ENCODE measurements around the gene GJA1. TPM values are rescaled to one million over a fixed set of nuclear protein-coding genes. Genes with fewer than 3 reads are reported as not detected.

The GJA1 gene
- total and polyA plus RNA-seq, 12 donors = 49.2 to 404 (median 272) TPM

DNA sequence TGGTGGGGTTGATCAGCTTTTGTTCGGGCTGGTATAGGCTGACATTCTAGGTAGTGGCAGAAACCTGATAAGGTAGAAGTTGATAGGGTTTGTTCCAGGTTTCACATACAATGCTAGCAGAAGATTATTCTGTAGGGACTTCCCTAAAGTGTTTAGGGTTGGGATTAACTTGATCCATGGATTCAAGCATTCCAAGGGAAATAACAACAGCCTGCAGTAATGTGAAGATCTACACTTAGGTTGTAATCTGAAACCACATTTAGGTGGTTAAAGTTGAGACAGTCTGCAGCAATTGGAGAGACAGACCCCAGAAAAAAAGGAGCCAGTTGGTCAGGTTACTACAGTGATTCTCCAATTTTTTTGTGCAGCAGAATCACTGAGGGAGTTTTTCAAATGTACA lies 56.1 kb downstream of the GJA1 start:
- DNase-seq (no peak), ATAC-seq (no peak)
- Histone ChIP-seq H3K36me3 (no peaks in the 10 kb centered on the region), H3K4me1 (no peaks in the 10 kb centered on the region), H3K27ac (no peak overlapping the region), H3K9me3 (no peaks in the 10 kb centered on the region), H3K4me3 (no peak overlapping the region), H3K27me3 (no peaks in the 10 kb centered on the region)
- TF ChIP-seq CTCF (IDR thresholded peaks at IDR 0.05) = no peak
- intact Hi-C loops (cut with DNase I) = no loop called here
- 84 to 87% methylated on average over 1 of the region's 1 CpG for WGBS, 2 donors

DNA sequence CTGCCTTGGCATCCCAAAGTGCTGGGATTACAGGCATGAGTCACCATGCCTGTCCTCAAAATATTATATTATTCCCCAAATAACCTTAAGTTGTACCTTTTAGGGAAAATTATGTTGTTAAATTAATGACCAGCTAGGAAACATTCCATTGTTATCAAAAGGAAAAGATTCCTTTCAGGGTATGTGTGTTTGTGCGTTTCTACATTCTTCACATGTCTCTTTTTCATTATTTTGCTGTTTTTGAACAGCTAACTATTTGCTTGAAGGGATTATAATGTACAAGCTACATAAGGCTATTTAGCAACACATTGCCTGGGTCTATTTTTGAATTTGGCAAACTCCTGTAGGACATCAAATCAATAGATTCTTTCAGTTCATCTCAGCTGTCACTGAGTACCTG lies 57.1 kb downstream of the GJA1 start:
- Histone ChIP-seq H3K9me3 (no peaks in the 10 kb centered on the region), H3K4me3 (no peak overlapping the region), H3K4me1 (no peaks in the 10 kb centered on the region), H3K36me3 (no peaks in the 10 kb centered on the region), H3K27me3 (no peaks in the 10 kb centered on the region), H3K27ac (no peak overlapping the region)
- no peak for TF ChIP-seq CTCF (IDR thresholded peaks at IDR 0.05)
- WGBS, 2 donors = 70 to 74% methylated on average over 1 of the region's 1 CpG
- DNase-seq = no peak
- ATAC-seq = no peak
- intact Hi-C loops (cut with DNase I) = no loop called here

DNA sequence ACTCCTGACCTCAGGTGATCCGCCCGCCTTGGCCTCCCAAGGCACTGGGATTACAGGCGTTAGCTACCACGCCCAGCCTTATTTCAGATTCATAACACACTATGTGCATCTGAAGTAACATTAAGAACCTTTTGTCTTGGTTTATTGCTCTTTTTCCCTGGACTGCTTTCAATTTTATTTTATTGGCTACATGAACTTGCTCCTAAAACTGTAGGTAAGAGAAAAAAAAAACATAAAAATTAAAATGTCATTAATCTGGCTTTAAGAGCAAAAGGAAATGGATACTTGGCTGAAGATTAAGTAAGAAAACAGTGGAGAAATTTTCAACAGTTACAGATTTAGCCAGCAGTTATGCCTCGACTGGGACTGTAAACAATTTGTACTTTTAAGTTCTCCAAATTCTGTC lies 62.5 kb downstream of the GJA1 start:
- TF ChIP-seq CTCF (IDR thresholded peaks at IDR 0.05) = no peak
- H3K27ac ChIP-seq = no peak overlapping the region
- no peaks in the 10 kb centered on the region for H3K27me3 ChIP-seq
- H3K36me3 ChIP-seq = no peaks in the 10 kb centered on the region
- no peaks in the 10 kb centered on the region for H3K9me3 ChIP-seq
- H3K4me3 ChIP-seq = no peak overlapping the region
- DNase-seq = no peak
- no peak for ATAC-seq
- H3K4me1 ChIP-seq = peaks cover 0 to 4% (median 0%) of the 10 kb centered on the region in 9 donors
- WGBS, 2 donors = 82 to 87% methylated on average over 5 of the region's 5 CpGs
- intact Hi-C loops (cut with DNase I) = no loop called here

- intact Hi-C loops (cut with DNase I) = no loop called here
- H3K27ac ChIP-seq = no peak overlapping the region
- no peak for ATAC-seq
These were observed 63.2 kb downstream of the GJA1 start for GRCh38 chr6:121498481-121499276.

More at GRCh38 chr6:121498481-121499276, 63.2 kb downstream of the GJA1 start:
- DNase-seq = no peak
- no peaks in the 10 kb centered on the region for H3K27me3 ChIP-seq
- no peak overlapping the region for H3K4me3 ChIP-seq
- peaks cover 0 to 4% (median 0%) of the 10 kb centered on the region in 9 donors for H3K4me1 ChIP-seq
- WGBS, 2 donors = 84 to 93% methylated on average over 12 of the region's 12 CpGs
- no peak for TF ChIP-seq CTCF (IDR thresholded peaks at IDR 0.05)
- no peaks in the 10 kb centered on the region for H3K36me3 ChIP-seq
- no peaks in the 10 kb centered on the region for H3K9me3 ChIP-seq

Other genes starting within 250 kb of the GJA1 start
- gene TBC1D32, start 101.2 kb upstream of the GJA1 start, total RNA-seq = 1 to 10 TPM; 1.2 to 4.6 (median 3.4) TPM
- gene TBC1D32, start 101.2 kb upstream of the GJA1 start, polyA plus RNA-seq = under 1 TPM; 0.62 to 0.95 TPM

Measured in heart right ventricle (tissue), 16 donors.